Adrenal gland (tissue), 12 donors: Measurements from ENCODE around the gene KIFC3. TPM values are rescaled to one million over a fixed set of nuclear protein-coding genes. Genes with fewer than 3 reads are reported as not detected.

ENCODE experiments used
- DNase-seq, 7 donors: peaks; one replicate each; pipeline ENCODE4 v3.0.0-alpha.2; 2019 to 2020
- H3K27ac ChIP-seq, 5 donors: fragments of 200-600 bp; sonication (generic) in 4 of 5; 1 replicate in 3 of 5; 2 replicates in 2 of 5; pipeline versions ENCODE4 v1.5.1 to v1.8.0; 2016 to 2020; ENCODE audit warnings: mild to moderate bottlenecking in 1 of 5
- H3K27me3 ChIP-seq: fragments of 200-600 bp; 2 replicates; pipeline ENCODE4 v1.8.0; 2021
- H3K36me3 ChIP-seq, 2 donors: fragments of 200-600 bp; replicated peaks in 1 of 2; 1 replicate in 1 of 2; 2 replicates in 1 of 2; pipeline versions ENCODE4 v1.5.1 to v1.8.0; 2018 to 2022
- H3K4me1 ChIP-seq, 2 donors: fragments of 200-600 bp; replicated peaks in 1 of 2; 1 replicate in 1 of 2; 2 replicates in 1 of 2; pipeline versions ENCODE4 v1.5.1 to v1.8.0; 2018 to 2021
- H3K4me3 ChIP-seq, 4 donors: fragments of 200-600 bp; sonication (generic) in 3 of 4; one replicate each; pipeline ENCODE4 v1.5.1; 2016 to 2018
- H3K9me3 ChIP-seq, 3 donors: fragments of 200-600 bp; sonication (generic) in 1 of 3; replicated peaks in 1 of 3; 1 replicate in 2 of 3; 2 replicates in 1 of 3; pipeline versions ENCODE4 v1.5.1 to v1.8.0; 2016 to 2021
- POLR2A ChIP-seq, 2 donors: fragments of 450-650 bp; IDR thresholded peaks; one replicate each; pipeline ENCODE4 v1.6.1; 2017; ENCODE audit warnings: antibody characterized with exemption in 2 of 2, mild to moderate bottlenecking in 2 of 2, moderate library complexity in 1 of 2
- WGBS, 4 donors: extraction: QIAGEN DNeasy Blood & Tissue Kit in 2 of 4; methylation state at CpG; one replicate each; pipeline versions ENCODE4 v1.1.5 to v1.1.7; 2013 to 2017; 5-methylcytosine and 5-hydroxymethylcytosine counted together
- intact Hi-C, 2 donors: fragments of 100-400 bp; cut with DNase I; formaldehyde crosslinking; loops; one replicate each; pipeline versions ENCODE4 v1.14.1 to v1.15.0; 2022 to 2023
- polyA plus RNA-seq, 3 donors: library from polyadenylated mRNA; stranded (reverse); fragments of 200-250 nt in 2 of 3; fragments of 350-450 nt in 1 of 3; fragmentation: Illumina TruSeq in 1 of 3; extraction: RNeasy Lipid Tissue Mini Kit (QIAGEN cat#74804) in 1 of 3; gene quantifications; one replicate each; pipeline ENCODE4 v1.2.3, GENCODE V29; 2013 to 2014
- total RNA-seq, 9 donors: library from RNA; depleted of rRNA in 4 of 9; stranded (reverse); fragments of >200 nt in 4 of 9; fragments of 120-200 nt in 1 of 9; fragmentation: NEBNext Ultra II Directional in 1 of 9; extraction: Animal tissue kit (Norgen Biotek cat#: 25700) in 1 of 9; gene quantifications; one replicate each; pipeline versions ENCODE4 v1.1.0 to v1.2.4, GENCODE V29; 2013 to 2023
- TF ChIP-seq, protein P1 (sequence below), 6 experiments: fragments of 450-650 bp in 4 of 6; fragments of 200-600 bp in 2 of 6; sonication (generic) in 1 of 6; IDR thresholded peaks; 1 replicate in 5 of 6; 2 replicates in 1 of 6; pipeline versions ENCODE4 v1.5.1 to v1.8.0; 2016 to 2021; ENCODE audit warnings: antibody characterized with exemption in 6 of 6, mild to moderate bottlenecking in 2 of 6, moderate library complexity in 1 of 6
- donor health status: healthy with polysubstance abuse.
- donor health status: Bipolar disorder and iron deficiency.
- donor health status: DM: yes; HTN: yes; CAD: no.
- donor health status: DM: no; HTN: no; CAD: no.
- donor health status: DM: no; HTN: no; CAD: no.
- donor health status: DM: yes; HTN: yes; CAD: no.

KIFC3 gene
- total and polyA plus RNA-seq, 12 donors: 15.5 to 130 (median 60.0) TPM

- Histone ChIP-seq H3K4me1 (peaks cover 6 to 9% of the 10 kb centered on the region in 2 donors), H3K9me3 (no peaks in the 10 kb centered on the region), H3K36me3 (peaks cover 0 to 35% of the 10 kb centered on the region in 2 donors), H3K4me3 (no peak overlapping the region), H3K27ac (no peak overlapping the region), H3K27me3 (no peaks in the 10 kb centered on the region)
- WGBS, 4 donors: 86 to 93% (median 87%) methylated on average over 14 to 21 of the region's 21 CpGs
- intact Hi-C loops: loop anchor here in 1 of 2 donors (5.0 kb wide), 1 partner anchor 103 kb away; no protein-coding TSS in a partner anchor
- DNase-seq: no peak
- TF ChIP-seq POLR2A (IDR thresholded peaks at IDR 0.05): no peak
- TF ChIP-seq, protein P1, sequence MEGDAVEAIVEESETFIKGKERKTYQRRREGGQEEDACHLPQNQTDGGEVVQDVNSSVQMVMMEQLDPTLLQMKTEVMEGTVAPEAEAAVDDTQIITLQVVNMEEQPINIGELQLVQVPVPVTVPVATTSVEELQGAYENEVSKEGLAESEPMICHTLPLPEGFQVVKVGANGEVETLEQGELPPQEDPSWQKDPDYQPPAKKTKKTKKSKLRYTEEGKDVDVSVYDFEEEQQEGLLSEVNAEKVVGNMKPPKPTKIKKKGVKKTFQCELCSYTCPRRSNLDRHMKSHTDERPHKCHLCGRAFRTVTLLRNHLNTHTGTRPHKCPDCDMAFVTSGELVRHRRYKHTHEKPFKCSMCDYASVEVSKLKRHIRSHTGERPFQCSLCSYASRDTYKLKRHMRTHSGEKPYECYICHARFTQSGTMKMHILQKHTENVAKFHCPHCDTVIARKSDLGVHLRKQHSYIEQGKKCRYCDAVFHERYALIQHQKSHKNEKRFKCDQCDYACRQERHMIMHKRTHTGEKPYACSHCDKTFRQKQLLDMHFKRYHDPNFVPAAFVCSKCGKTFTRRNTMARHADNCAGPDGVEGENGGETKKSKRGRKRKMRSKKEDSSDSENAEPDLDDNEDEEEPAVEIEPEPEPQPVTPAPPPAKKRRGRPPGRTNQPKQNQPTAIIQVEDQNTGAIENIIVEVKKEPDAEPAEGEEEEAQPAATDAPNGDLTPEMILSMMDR (IDR thresholded peaks at IDR 0.05): no peak
These were observed 42.5 kb downstream of the KIFC3 start for GRCh38 chr16:57759541-57760356.

DNA sequence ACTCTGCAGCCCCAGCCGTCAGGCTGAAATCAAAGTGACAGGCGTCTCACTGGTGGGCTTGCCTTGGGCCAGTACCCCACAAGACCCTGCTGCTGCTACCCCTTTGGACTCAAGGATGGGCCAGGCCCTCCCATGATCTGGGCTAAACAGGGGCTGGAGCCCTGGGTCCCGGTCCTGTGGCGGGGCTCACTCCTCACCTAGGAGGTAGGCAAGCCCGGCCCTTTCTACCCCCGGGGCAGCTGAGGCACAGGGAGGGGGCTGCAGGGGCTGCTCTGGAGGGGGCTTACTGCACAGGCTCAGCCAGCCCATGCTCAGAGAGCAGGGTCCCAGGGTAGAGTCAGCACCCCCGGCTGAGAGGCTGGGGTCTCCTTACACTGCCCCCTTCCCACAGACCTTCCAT lies 43.2 kb downstream of the KIFC3 start:
- 60 to 92% (median 90%) methylated on average over 1 to 7 of the region's 7 CpGs for WGBS, 4 donors
- H3K4me1 ChIP-seq: peaks cover under 1 to 5% of the 10 kb centered on the region in 2 donors
- H3K27me3 ChIP-seq: no peaks in the 10 kb centered on the region
- peaks cover 0 to 35% of the 10 kb centered on the region in 2 donors for H3K36me3 ChIP-seq
- intact Hi-C loops: loop anchor here in 1 of 2 donors (5.0 kb wide), 1 partner anchor 103 kb away; no protein-coding TSS in a partner anchor
- TF ChIP-seq, protein P1 (IDR thresholded peaks at IDR 0.05): no peak
- TF ChIP-seq POLR2A (IDR thresholded peaks at IDR 0.05): no peak
- no peak for DNase-seq
- no peaks in the 10 kb centered on the region for H3K9me3 ChIP-seq
- H3K4me3 ChIP-seq: no peak overlapping the region
- H3K27ac ChIP-seq: peak overlapping the region in 1 of 5 donors; percentile 10

DNA sequence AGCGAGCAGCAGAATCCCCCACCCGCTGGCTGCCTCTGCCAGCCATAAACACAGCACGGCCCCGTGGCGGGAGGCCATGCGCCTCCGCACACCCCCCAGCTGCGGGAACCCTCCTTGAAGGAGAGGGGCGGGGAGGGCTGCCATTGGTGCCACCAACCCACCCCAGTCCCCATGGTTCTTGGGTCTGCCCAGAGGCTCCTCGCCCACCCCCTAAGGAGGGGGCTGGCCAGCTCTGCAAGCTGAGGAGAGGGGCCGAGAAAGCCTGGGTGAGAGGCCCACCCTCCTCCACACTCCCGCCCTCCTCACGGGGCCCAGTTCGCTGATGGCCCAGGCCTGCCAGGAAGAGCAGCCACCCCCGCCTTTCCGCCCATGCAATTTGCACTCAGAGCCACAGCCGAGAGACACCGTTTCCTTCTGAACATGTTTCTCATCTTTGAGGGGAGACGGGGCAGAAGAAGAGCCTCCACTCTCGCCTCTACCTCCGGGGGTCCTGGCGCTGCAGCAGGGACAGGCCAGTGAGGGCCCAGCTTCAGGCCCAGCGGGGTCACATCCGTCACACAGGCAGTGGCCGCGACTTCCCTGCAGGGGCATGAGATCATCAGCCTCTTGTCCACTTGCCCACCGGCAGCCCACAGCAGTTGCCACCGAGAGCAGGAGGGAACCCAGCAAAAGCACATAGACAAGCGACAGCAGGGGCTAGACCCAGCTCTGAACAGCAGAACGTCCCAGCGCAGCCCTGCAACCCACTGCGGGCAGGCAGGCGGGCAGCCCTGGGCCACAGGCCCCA lies 43.8 kb downstream of the KIFC3 start:
- H3K4me1 ChIP-seq: peaks cover 0 to 3% of the 10 kb centered on the region in 2 donors
- intact Hi-C loops: loop anchor here in 1 of 2 donors (5.0 kb wide), 1 partner anchor 104 kb away; no protein-coding TSS in a partner anchor
- WGBS, 4 donors: 79 to 84% (median 82%) methylated on average over 16 to 33 of the region's 33 CpGs

More for the DNA sequence above, 43.8 kb downstream of the KIFC3 start:
- Histone ChIP-seq H3K9me3 (no peaks in the 10 kb centered on the region), H3K4me3 (no peak overlapping the region), H3K27me3 (no peaks in the 10 kb centered on the region), H3K36me3 (peaks cover 0 to 36% of the 10 kb centered on the region in 2 donors), H3K27ac (peak overlapping the region in 1 of 5 donors; percentile 10)
- DNase-seq: no peak
- no peak for TF ChIP-seq POLR2A (IDR thresholded peaks at IDR 0.05)
- TF ChIP-seq, protein P1 (IDR thresholded peaks at IDR 0.05): no peak
